Glutamatergic neuron (in vitro differentiated cells): Measurements from ENCODE around the gene BPIFB4. TPM values are rescaled to one million over a fixed set of nuclear protein-coding genes. Genes with fewer than 3 reads are reported as not detected.

Source experiments
- DNase-seq: peaks from one replicate; pipeline ENCODE4 v3.0.0; 2022
- H3K27ac Mint-ChIP-seq: one replicate; pipeline ENCODE4 v1.8.0; 2020; ENCODE audit warnings: mild to moderate bottlenecking, mixed read lengths, inconsistent platforms; ENCODE audit not compliant: unreplicated experiment
- H3K27me3 Mint-ChIP-seq: one replicate; pipeline ENCODE4 v1.8.0; 2020; ENCODE audit warnings: mild to moderate bottlenecking, moderate library complexity, mixed read lengths, inconsistent platforms; ENCODE audit not compliant: unreplicated experiment
- H3K36me3 Mint-ChIP-seq: one replicate; pipeline ENCODE4 v1.8.0; 2020; ENCODE audit warnings: mild to moderate bottlenecking, mixed read lengths, inconsistent platforms; ENCODE audit not compliant: unreplicated experiment
- H3K4me1 Mint-ChIP-seq: one replicate; pipeline ENCODE4 v1.8.0; 2020; ENCODE audit warnings: mild to moderate bottlenecking, low read depth, mixed read lengths, inconsistent platforms; ENCODE audit not compliant: unreplicated experiment
- H3K4me3 Mint-ChIP-seq: one replicate; pipeline ENCODE4 v1.8.0; 2020; ENCODE audit warnings: mild to moderate bottlenecking, mixed read lengths, inconsistent platforms; ENCODE audit not compliant: unreplicated experiment
- H3K9me3 Mint-ChIP-seq: one replicate; pipeline ENCODE4 v1.8.0; 2020; ENCODE audit warnings: mild to moderate bottlenecking, moderate library complexity, mixed read lengths, inconsistent platforms; ENCODE audit not compliant: unreplicated experiment
- CTCF ChIP-seq: fragments of 200-600 bp; sonication (generic); IDR thresholded peaks from one replicate; pipeline ENCODE4 v1.5.0; 2021; ENCODE audit not compliant: partially characterized antibody, unreplicated experiment
- total RNA-seq: library from RNA; stranded (reverse); fragmentation: NEBNext Ultra II Directional; extraction: Animal tissue kit (Norgen Biotek cat#: 25700); gene quantifications from one replicate; pipeline ENCODE4 v1.2.1, GENCODE V29; 2021; ENCODE audit not compliant: unreplicated experiment

BPIFB4 gene
- total RNA-seq, 1 donor from 2014 or later = not detected

GRCh38 chr20:33070111-33071053 lies 9.1 kb upstream of the BPIFB4 start:
- peaks cover 2% of the 10 kb centered on the region for H3K9me3 Mint-ChIP-seq
- H3K27ac Mint-ChIP-seq = no peak overlapping the region
- TF ChIP-seq CTCF = no peak
- H3K4me1 Mint-ChIP-seq = no peaks in the 10 kb centered on the region
- peaks cover 6% of the 10 kb centered on the region for H3K27me3 Mint-ChIP-seq
- no peaks in the 10 kb centered on the region for H3K36me3 Mint-ChIP-seq
- no peak for DNase-seq
- H3K4me3 Mint-ChIP-seq = no peak overlapping the region

GRCh38 chr20:33071198-33071597 lies 8.2 kb upstream of the BPIFB4 start:
- peaks cover 6% of the 10 kb centered on the region for H3K27me3 Mint-ChIP-seq
- no peaks in the 10 kb centered on the region for H3K4me1 Mint-ChIP-seq
- no peak for TF ChIP-seq CTCF
- peaks cover 2% of the 10 kb centered on the region for H3K9me3 Mint-ChIP-seq
- no peak overlapping the region for H3K4me3 Mint-ChIP-seq
- H3K27ac Mint-ChIP-seq = no peak overlapping the region
- no peak for DNase-seq
- H3K36me3 Mint-ChIP-seq = no peaks in the 10 kb centered on the region

- TF ChIP-seq CTCF = no peak
- no peak overlapping the region for H3K27ac Mint-ChIP-seq
- H3K4me3 Mint-ChIP-seq = no peak overlapping the region
- H3K9me3 Mint-ChIP-seq = peaks cover 2% of the 10 kb centered on the region
- no peaks in the 10 kb centered on the region for H3K4me1 Mint-ChIP-seq
- H3K36me3 Mint-ChIP-seq = no peaks in the 10 kb centered on the region
- peaks cover 6% of the 10 kb centered on the region for H3K27me3 Mint-ChIP-seq
- no peak for DNase-seq
Measured at GRCh38 chr20:33072362-33072761, 7.1 kb upstream of the BPIFB4 start.

- TF ChIP-seq CTCF = no peak
- Mint-ChIP-seq H3K36me3 (no peaks in the 10 kb centered on the region), H3K27ac (no peak overlapping the region), H3K9me3 (peaks cover 2% of the 10 kb centered on the region), H3K27me3 (peaks cover 6% of the 10 kb centered on the region), H3K4me3 (no peak overlapping the region), H3K4me1 (no peaks in the 10 kb centered on the region)
- no peak for DNase-seq
Measured at GRCh38 chr20:33072813-33073212, 6.6 kb upstream of the BPIFB4 start.

- TF ChIP-seq CTCF = no peak
- Mint-ChIP-seq H3K36me3 (no peaks in the 10 kb centered on the region), H3K9me3 (peaks cover 2% of the 10 kb centered on the region), H3K4me1 (no peaks in the 10 kb centered on the region), H3K27ac (no peak overlapping the region), H3K4me3 (no peak overlapping the region), H3K27me3 (peaks cover 3% of the 10 kb centered on the region)
- DNase-seq = no peak
Measured at GRCh38 chr20:33074675-33075074, 4.8 kb upstream of the BPIFB4 start.
